GM03348 (cell line): ENCODE measurements around the gene ARVCF.

ENCODE experiments used
- DNase-seq: peaks from one replicate; pipeline ENCODE4 v3.0.0; 2012; ENCODE audit warnings: low spot score

ARVCF gene

GRCh38 chr22:19973551-19974267 is 42.9 kb downstream of the ARVCF start:
- DNase-seq = no peak

GRCh38 chr22:19972652-19973550 is 43.7 kb downstream of the ARVCF start:
- DNase-seq = no peak

- no peak for DNase-seq
Observed at GRCh38 chr22:19972251-19972650, 44.4 kb downstream of the ARVCF start.

- no peak for DNase-seq
Observed at GRCh38 chr22:19971276-19972124, 45.1 kb downstream of the ARVCF start.

- peak; percentile 90 for DNase-seq
Observed at GRCh38 chr22:19970479-19971275, 45.9 kb downstream of the ARVCF start.

- DNase-seq = no peak
Observed at GRCh38 chr22:19970031-19970478, 46.6 kb downstream of the ARVCF start.

GRCh38 chr22:19969141-19969928 is 47.3 kb downstream of the ARVCF start:
- DNase-seq = no peak

GRCh38 chr22:19968450-19968891 is 48.2 kb downstream of the ARVCF start:
- DNase-seq = no peak

- DNase-seq = no peak
Observed at GRCh38 chr22:19967850-19968449, 48.7 kb downstream of the ARVCF start.

GRCh38 chr22:19966908-19967750 is 49.5 kb downstream of the ARVCF start:
- no peak for DNase-seq

GRCh38 chr22:19965771-19966709 is 50.6 kb downstream of the ARVCF start:
- peak; percentile 40 for DNase-seq

GRCh38 chr22:19964701-19965386 is 51.8 kb downstream of the ARVCF start:
- DNase-seq = no peak

- DNase-seq = no peak
Observed at GRCh38 chr22:19963863-19964642, 52.6 kb downstream of the ARVCF start.

- no peak for DNase-seq
Observed at GRCh38 chr22:19962909-19963806, 53.5 kb downstream of the ARVCF start.

- peak; percentile 88 for DNase-seq
Observed at GRCh38 chr22:19962246-19962908, 54.2 kb downstream of the ARVCF start.
